H9 (cell line): Measurements from ENCODE around the gene LLCFC1. TPM values are rescaled to one million over a fixed set of nuclear protein-coding genes. Genes with fewer than 3 reads are reported as not detected.
A peak's percentile ranks its signal among the peaks of the same experiment; 100 is the strongest.

Source experiments
- DNase-seq: peaks from one replicate; pipeline ENCODE4 v3.0.0-alpha.2; 2017
- H2AFZ ChIP-seq: one replicate; pipeline ENCODE4 v1.6.1; 2013; ENCODE audit warnings: mild to moderate bottlenecking, low read length, control low read depth, moderate library complexity
- H2AK5ac ChIP-seq: 2 replicates; pipeline ENCODE4 v1.6.1; 2013; ENCODE audit warnings: low read length, control low read depth, mixed read lengths; ENCODE audit not compliant: insufficient read length
- H2BK120ac ChIP-seq: one replicate; pipeline ENCODE4 v1.6.1; 2013; ENCODE audit warnings: low read depth, mild to moderate bottlenecking, low read length, control low read depth, inconsistent platforms; ENCODE audit not compliant: poor library complexity, severe bottlenecking
- H2BK12ac ChIP-seq: 2 replicates; pipeline ENCODE4 v1.6.1; 2013; ENCODE audit warnings: low read length, control low read depth, mixed read lengths, low read depth; ENCODE audit not compliant: insufficient read length
- H2BK15ac ChIP-seq: 2 replicates; pipeline ENCODE4 v1.6.1; 2013; ENCODE audit warnings: low read depth, low read length, control low read depth
- H2BK20ac ChIP-seq: one replicate; pipeline ENCODE4 v1.6.1; 2013; ENCODE audit warnings: low read depth, mild to moderate bottlenecking, low read length, control low read depth, inconsistent platforms; ENCODE audit not compliant: poor library complexity, severe bottlenecking
- H2BK5ac ChIP-seq: 2 replicates; pipeline ENCODE4 v1.6.1; 2013; ENCODE audit warnings: low read length, control low read depth, mixed read lengths; ENCODE audit not compliant: insufficient read length
- H3K14ac ChIP-seq: 2 replicates; pipeline ENCODE4 v1.6.1; 2013; ENCODE audit warnings: low read length, control low read depth; ENCODE audit not compliant: insufficient read depth
- H3K18ac ChIP-seq: 2 replicates; pipeline ENCODE4 v1.6.1; 2013; ENCODE audit warnings: low read depth, mild to moderate bottlenecking, mixed read lengths, low read length, control low read depth; ENCODE audit not compliant: insufficient read length
- H3K23ac ChIP-seq: 2 replicates; pipeline ENCODE4 v1.6.1; 2013; ENCODE audit warnings: low read length, control low read depth, mixed read lengths, low read depth; ENCODE audit not compliant: insufficient read length
- H3K23me2 ChIP-seq: 2 replicates; pipeline ENCODE4 v1.6.1; 2013; ENCODE audit warnings: low read depth, mild to moderate bottlenecking, mixed read lengths, low read length, control low read depth; ENCODE audit not compliant: insufficient read length, poor library complexity, severe bottlenecking
- H3K27ac ChIP-seq: 2 replicates; pipeline ENCODE4 v1.5.1; 2013; ENCODE audit warnings: low read length, control low read depth, mixed read lengths, low read depth; ENCODE audit not compliant: insufficient read length
- H3K27me3 ChIP-seq: 2 replicates; pipeline ENCODE4 v1.6.1; 2013; ENCODE audit warnings: low read length, control low read depth, inconsistent platforms; ENCODE audit not compliant: insufficient read depth
- H3K4ac ChIP-seq: 2 replicates; pipeline ENCODE4 v1.6.1; 2013; ENCODE audit warnings: low read depth, mild to moderate bottlenecking, control low read depth, inconsistent platforms, low read length, moderate library complexity
- H3K4me1 ChIP-seq: 2 replicates; pipeline ENCODE4 v1.6.1; 2013; ENCODE audit warnings: low read length, control low read depth, inconsistent platforms; ENCODE audit not compliant: insufficient read depth
- H3K4me2 ChIP-seq: 2 replicates; pipeline ENCODE4 v1.6.1; 2013; ENCODE audit warnings: low read length, control low read depth, mixed read lengths; ENCODE audit not compliant: insufficient read length, insufficient read depth
- H3K56ac ChIP-seq: 2 replicates; pipeline ENCODE4 v1.6.1; 2013; ENCODE audit warnings: low read depth, mild to moderate bottlenecking, mixed read lengths, low read length, control low read depth; ENCODE audit not compliant: insufficient read length
- H3K79me1 ChIP-seq: 2 replicates; pipeline ENCODE4 v1.6.1; 2013; ENCODE audit warnings: low read depth, mild to moderate bottlenecking, moderate library complexity, low read length, control low read depth, inconsistent platforms; ENCODE audit not compliant: insufficient read depth, poor library complexity, severe bottlenecking
- H3K79me2 ChIP-seq: 2 replicates; pipeline ENCODE4 v1.6.1; 2013; ENCODE audit warnings: low read length, control low read depth, inconsistent platforms; ENCODE audit not compliant: insufficient read depth
- H3K9ac ChIP-seq: 2 replicates; pipeline ENCODE4 v1.6.1; 2013; ENCODE audit warnings: low read length, control low read depth, mixed read lengths; ENCODE audit not compliant: insufficient read length; ENCODE audit errors: extremely low read depth
- H3K9me3 ChIP-seq: one replicate; pipeline ENCODE4 v1.6.1; 2013; ENCODE audit warnings: low read depth, low read length, inconsistent platforms; ENCODE audit not compliant: control insufficient read depth
- H3T11ph ChIP-seq: one replicate; pipeline ENCODE4 v1.6.1; 2013; ENCODE audit warnings: mild to moderate bottlenecking, low read length, control low read depth, inconsistent platforms
- H4K20me1 ChIP-seq: one replicate; pipeline ENCODE4 v1.6.1; 2013; ENCODE audit not compliant: control insufficient read depth, insufficient read length, insufficient read depth
- H4K5ac ChIP-seq: 2 replicates; pipeline ENCODE4 v1.6.1; 2013; ENCODE audit warnings: low read depth, mild to moderate bottlenecking, mixed read lengths, low read length, control low read depth; ENCODE audit not compliant: insufficient read length
- H4K8ac ChIP-seq: replicated peaks from 2 replicates; pipeline ENCODE4 v1.6.1; 2013; ENCODE audit warnings: low read length, control low read depth, mixed read lengths, low read depth; ENCODE audit not compliant: insufficient read length
- H4K91ac ChIP-seq: 2 replicates; pipeline ENCODE4 v1.6.1; 2013; ENCODE audit warnings: low read depth, mild to moderate bottlenecking, moderate library complexity, mixed read lengths, low read length, control low read depth; ENCODE audit not compliant: insufficient read length
- H3K27ac Mint-ChIP-seq, 3 experiments: 2 replicates in 2 of 3; 3 replicates in 1 of 3; pipeline ENCODE4 v1.8.0; 2020 to 2021; ENCODE audit warnings: mixed read lengths in 3 of 3, mild to moderate bottlenecking in 1 of 3, moderate library complexity in 1 of 3
- H3K27me3 Mint-ChIP-seq: 2 replicates; pipeline ENCODE4 v1.8.0; 2021; ENCODE audit warnings: low read depth, mild to moderate bottlenecking, moderate library complexity, mixed read lengths
- H3K36me3 Mint-ChIP-seq, 3 experiments: 2 replicates in 2 of 3; 3 replicates in 1 of 3; pipeline ENCODE4 v1.8.0; 2020 to 2021; ENCODE audit warnings: low read depth in 3 of 3, mixed read lengths in 3 of 3; ENCODE audit not compliant: insufficient read depth in 1 of 3
- H3K4me1 Mint-ChIP-seq, 2 experiments: 2 replicates each; pipeline ENCODE4 v1.8.0; 2020; ENCODE audit warnings: mixed read lengths in 2 of 2
- H3K4me3 Mint-ChIP-seq, 2 experiments: 2 replicates in 1 of 2; 3 replicates in 1 of 2; pipeline ENCODE4 v1.8.0; 2020 to 2021; ENCODE audit warnings: mild to moderate bottlenecking in 2 of 2, mixed read lengths in 2 of 2, moderate library complexity in 1 of 2
- H3K9me3 Mint-ChIP-seq, 2 experiments: 2 replicates in 1 of 2; 3 replicates in 1 of 2; pipeline ENCODE4 v1.8.0; 2020; ENCODE audit warnings: mild to moderate bottlenecking in 2 of 2, mixed read lengths in 2 of 2, moderate library complexity in 1 of 2
- WGBS: extraction: QIAGEN DNeasy Blood & Tissue Kit; methylation state at CpG from one replicate; pipeline ENCODE4 v1.1.7; 2013; ENCODE audit warnings: missing lambda C conversion rate, low lambda C conversion rate, mixed read lengths; ENCODE audit not compliant: insufficient read length; ENCODE audit errors: extremely low coverage; 5-methylcytosine and 5-hydroxymethylcytosine counted together
- total RNA-seq: library from RNA; stranded (reverse); gene quantifications from 2 replicates; pipeline ENCODE4 v1.2.1, GENCODE V29; 2021
- TF ChIP-seq, protein P1 (sequence below): fragments of 200-600 bp; sonication (generic); conservative IDR thresholded peaks from 3 replicates; pipeline ENCODE4 v1.8.0; 2021; ENCODE audit warnings: antibody characterized with exemption, mild to moderate bottlenecking

The LLCFC1 gene
- total RNA-seq, 1 experiment from 2014 or later: not detected

- H3K4me1 ChIP-seq: no peaks in the 10 kb centered on the region
- DNase-seq: peak; percentile 13
- no peak overlapping the region for H3K4me2 ChIP-seq
- H3K27me3 Mint-ChIP-seq: peaks cover 7% of the 10 kb centered on the region
- H2BK120ac ChIP-seq: no peak overlapping the region
- H3K9me3 ChIP-seq: no peaks in the 10 kb centered on the region
- H3K27ac Mint-ChIP-seq: no peak overlapping the region; a peak in 1 of 7 replicates
- no peak overlapping the region for H3K4ac ChIP-seq
- no peaks in the 10 kb centered on the region for H3K79me1 ChIP-seq
- no peak overlapping the region for H4K5ac ChIP-seq
- H3K9me3 Mint-ChIP-seq: peaks cover 3 to 8% of the 10 kb centered on the region in 2 experiments; a peak in 3 of 5 replicates
- peaks cover 2% of the 10 kb centered on the region for H4K20me1 ChIP-seq
- no peak overlapping the region for H3K9ac ChIP-seq
- H3K23ac ChIP-seq: no peak overlapping the region
- H3K4me3 Mint-ChIP-seq: peak overlapping the region in 1 of 2 experiments; percentile 27; a peak in 1 of 5 replicates
- H3K27me3 ChIP-seq: no peaks in the 10 kb centered on the region
- peaks cover 3% of the 10 kb centered on the region for H3K23me2 ChIP-seq
- no CpG with 5 or more reads among the region's 12 CpGs for WGBS
- no peak overlapping the region for H4K8ac ChIP-seq
- no peak overlapping the region for H4K91ac ChIP-seq
- H3K18ac ChIP-seq: no peak overlapping the region
- no peak overlapping the region for H3K27ac ChIP-seq
- no peak overlapping the region for H2AFZ ChIP-seq
- no peak overlapping the region for H2BK15ac ChIP-seq
- H3K14ac ChIP-seq: no peak overlapping the region
- no peak overlapping the region for H2BK5ac ChIP-seq
- H3K56ac ChIP-seq: no peak overlapping the region
- no peak overlapping the region for H2BK12ac ChIP-seq
- H3K36me3 Mint-ChIP-seq: peaks cover 0 to 2% (median 0%) of the 10 kb centered on the region in 3 experiments; a peak in 2 of 7 replicates
- no peak overlapping the region for H2AK5ac ChIP-seq
- H2BK20ac ChIP-seq: no peak overlapping the region
- TF ChIP-seq, protein P1, sequence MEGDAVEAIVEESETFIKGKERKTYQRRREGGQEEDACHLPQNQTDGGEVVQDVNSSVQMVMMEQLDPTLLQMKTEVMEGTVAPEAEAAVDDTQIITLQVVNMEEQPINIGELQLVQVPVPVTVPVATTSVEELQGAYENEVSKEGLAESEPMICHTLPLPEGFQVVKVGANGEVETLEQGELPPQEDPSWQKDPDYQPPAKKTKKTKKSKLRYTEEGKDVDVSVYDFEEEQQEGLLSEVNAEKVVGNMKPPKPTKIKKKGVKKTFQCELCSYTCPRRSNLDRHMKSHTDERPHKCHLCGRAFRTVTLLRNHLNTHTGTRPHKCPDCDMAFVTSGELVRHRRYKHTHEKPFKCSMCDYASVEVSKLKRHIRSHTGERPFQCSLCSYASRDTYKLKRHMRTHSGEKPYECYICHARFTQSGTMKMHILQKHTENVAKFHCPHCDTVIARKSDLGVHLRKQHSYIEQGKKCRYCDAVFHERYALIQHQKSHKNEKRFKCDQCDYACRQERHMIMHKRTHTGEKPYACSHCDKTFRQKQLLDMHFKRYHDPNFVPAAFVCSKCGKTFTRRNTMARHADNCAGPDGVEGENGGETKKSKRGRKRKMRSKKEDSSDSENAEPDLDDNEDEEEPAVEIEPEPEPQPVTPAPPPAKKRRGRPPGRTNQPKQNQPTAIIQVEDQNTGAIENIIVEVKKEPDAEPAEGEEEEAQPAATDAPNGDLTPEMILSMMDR: no peak
- H3K79me2 ChIP-seq: no peaks in the 10 kb centered on the region; the same call in 1 of the 2 replicates
- peaks cover under 1 to 7% of the 10 kb centered on the region in 2 experiments for H3K4me1 Mint-ChIP-seq
- H3T11ph ChIP-seq: no peak overlapping the region
Observed at GRCh38 chr7:142890874-142891485, 48.3 kb upstream of the LLCFC1 start.
